Ecto neural progenitor cell (in vitro differentiated cells): ENCODE data around the gene KLHL42.

Source experiments
- DNase-seq: peaks from one replicate; pipeline ENCODE4 v3.0.0-alpha.2; 2018; ENCODE audit warnings: low spot score

Gene KLHL42

DNA sequence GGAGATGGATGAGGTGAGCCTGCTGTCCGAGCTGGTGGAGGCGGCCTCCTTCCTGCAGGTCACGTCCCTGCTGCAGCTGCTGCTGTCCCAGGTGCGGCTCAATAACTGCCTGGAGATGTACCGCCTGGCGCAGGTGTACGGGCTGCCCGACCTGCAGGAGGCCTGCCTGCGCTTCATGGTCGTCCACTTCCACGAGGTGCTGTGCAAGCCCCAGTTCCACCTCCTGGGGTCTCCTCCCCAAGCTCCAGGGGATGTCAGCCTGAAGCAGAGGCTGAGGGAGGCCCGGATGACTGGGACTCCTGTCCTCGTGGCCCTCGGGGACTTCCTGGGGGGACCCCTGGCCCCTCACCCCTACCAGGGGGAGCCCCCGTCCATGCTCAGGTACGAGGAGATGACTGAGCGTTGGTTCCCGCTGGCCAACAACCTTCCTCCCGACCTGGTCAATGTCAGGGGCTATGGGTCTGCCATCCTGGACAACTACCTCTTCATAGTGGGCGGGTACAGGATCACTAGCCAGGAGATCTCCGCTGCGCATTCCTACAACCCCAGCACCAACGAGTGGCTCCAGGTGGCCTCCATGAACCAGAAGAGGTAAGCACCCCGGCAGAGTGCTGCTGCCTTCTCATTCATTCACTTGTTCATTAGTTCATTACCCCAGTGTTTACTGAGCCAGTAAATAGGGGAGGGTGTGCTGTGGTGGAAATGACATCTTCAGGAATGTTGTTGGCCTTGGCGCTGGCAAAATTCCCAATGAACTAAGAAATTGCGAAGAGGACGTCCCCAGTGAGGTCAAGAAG lies 777 bp downstream of the KLHL42 start:
- no peak for DNase-seq

DNA sequence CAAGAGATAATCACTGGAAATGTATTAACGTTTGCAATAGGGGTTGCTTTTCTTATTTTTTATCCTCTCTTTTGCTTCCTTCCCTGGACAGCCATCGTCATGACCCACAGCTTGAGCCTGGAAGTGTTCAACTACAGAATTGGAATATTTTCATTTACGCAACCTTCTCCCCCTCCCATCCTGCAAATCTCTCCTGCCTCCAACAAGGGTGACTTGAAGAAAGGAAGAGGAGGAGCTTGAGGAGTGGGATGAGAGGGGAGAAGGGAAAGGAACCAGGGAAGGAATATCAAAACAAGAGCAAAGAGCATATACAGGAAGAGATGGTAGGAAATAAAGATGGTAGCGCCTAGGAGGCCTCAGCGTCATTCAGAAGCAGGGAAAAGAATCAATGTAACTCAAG lies 1.6 kb downstream of the KLHL42 start:
- DNase-seq: no peak

- no peak for DNase-seq
These were observed 2.4 kb downstream of the KLHL42 start for GRCh38 chr12:27782481-27782880.

DNA sequence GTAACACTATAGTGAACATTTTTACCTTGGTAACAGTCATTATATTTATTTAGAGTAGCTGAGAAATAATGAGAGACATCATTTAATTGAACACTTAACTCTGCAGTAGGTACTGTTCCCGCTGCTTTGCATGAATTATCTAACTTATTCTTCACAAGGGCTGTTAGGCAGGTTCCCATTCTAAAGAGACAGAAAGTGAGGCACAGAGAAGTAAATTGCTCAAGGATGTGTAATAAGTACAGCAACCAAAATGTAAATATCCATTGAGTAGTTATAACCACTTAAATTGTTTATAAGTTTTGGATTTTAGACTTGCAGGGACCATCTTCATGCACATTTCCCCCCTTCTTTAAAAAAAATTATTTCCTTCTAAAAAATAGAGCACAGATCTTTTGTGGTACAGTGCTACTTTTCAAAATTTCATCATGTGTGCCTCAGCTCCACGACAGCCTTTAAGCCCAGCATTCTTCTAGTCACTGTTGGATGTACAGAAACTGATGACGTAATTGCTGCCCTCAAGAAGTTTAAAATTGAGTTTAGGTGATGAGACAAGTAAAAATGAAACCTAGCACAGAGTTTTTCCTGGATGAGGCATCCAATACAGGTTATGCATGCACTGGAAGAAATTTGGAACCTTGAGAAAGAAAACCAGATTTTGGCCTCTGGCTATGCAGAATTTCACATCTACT lies 6.0 kb downstream of the KLHL42 start:
- DNase-seq: no peak

DNA sequence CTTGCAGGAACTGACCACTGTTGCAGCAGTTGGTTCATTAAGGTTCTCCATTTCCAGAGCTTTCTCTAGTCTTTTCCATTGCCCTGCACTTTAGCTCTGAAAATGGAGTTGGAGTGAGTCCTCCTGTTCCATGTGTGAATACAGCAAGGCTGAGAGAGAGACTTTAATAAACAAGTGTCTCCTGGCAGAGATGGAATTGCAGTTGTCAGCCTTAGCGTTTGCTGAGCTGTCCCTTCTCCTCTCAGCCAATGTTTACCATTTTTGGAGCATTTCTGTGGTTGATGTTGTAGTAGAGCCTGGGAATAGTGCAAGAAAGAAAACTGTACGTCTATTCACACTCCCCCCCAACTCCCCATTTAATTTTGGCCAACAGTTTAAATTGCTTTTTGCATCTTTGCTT lies 7.5 kb downstream of the KLHL42 start:
- no peak for DNase-seq

GRCh38 chr12:27790179-27790578 lies 10.1 kb downstream of the KLHL42 start:
- DNase-seq: no peak

DNA sequence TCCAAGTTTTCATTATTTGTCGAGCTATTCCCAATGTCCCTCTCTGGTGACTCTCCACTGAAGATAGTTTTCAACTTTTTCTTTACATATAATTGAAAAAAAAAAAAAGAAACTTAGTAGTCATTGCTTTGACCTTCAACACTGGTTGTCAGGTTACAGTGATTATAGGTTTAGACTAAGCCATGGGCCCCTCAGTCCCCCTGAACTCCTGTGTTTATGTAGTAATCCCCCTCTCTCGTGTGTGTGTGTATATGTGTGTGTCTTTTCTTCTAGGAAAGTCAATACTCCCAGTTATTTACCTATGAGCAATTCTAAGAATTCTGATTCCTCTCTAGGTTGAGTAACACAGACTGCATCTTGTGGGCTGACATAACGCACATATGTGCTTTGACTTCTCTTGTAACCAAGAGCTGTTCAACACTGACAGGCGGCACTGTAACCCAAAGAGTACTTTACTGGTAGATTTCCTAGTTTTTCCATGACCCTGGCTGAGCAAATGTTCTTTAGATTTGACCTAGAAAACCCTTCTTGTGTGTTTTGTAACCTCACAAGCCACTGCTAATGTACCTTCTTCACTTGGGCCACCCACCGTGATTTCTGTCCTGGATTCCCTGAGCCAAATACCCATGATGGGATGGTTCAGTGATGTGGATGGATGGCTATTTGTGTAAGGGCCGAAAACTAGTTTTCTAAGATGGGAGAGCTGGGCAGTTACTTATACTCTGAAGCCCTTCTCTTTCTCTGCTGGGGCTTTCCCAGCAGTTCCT lies 15.0 kb downstream of the KLHL42 start:
- DNase-seq: no peak

- DNase-seq: no peak
These were observed 16.1 kb downstream of the KLHL42 start for GRCh38 chr12:27796128-27796527.

DNA sequence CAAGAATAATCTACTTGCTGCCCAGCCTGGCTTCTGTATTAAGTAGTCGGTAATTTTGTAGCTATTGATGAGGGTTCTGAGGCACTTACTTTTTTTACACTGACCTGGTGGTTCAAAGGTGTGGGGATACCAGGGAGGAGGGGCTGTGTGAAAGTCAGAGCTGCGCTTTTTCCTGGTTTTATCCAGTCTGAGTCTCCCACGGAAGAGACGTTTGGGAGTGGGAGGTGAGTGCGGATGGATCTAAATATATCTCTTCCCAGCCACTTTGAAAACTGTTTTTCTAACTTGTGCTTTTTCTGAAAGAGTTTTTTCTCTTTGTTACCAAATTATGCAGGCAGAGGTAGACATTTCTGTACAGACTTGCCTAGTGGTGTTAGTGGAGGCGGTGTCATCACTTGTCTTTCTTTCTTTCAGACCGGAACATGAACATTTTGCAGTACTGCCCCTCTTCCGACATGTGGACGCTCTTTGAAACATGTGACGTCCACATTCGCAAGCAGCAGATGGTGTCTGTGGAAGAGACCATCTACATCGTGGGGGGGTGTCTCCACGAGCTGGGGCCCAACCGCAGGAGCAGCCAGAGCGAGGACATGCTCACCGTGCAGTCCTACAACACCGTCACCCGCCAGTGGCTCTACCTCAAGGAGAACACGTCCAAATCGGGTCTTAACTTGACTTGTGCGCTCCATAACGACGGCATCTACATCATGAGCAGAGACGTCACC lies 17.4 kb downstream of the KLHL42 start:
- DNase-seq: no peak

DNA sequence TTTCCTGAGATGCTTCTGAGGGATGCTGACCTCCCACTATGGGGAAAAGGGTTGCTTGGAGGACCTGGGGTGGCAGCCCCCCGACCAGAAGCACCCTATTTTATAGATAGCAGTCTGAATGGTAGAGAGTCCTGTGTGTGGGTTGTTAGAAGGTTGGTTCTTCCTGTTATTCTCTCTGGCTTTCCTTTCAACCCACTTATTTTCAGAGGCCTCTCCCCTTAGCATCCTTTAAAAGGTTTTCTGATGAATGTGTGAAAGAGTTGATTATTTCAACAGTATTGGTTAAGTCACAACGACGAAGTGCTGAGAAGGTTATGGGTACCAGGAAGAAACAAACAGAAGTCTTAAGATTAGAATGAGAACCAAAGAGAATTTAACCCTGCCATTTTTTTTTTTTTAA lies 20.8 kb downstream of the KLHL42 start:
- DNase-seq: no peak

DNA sequence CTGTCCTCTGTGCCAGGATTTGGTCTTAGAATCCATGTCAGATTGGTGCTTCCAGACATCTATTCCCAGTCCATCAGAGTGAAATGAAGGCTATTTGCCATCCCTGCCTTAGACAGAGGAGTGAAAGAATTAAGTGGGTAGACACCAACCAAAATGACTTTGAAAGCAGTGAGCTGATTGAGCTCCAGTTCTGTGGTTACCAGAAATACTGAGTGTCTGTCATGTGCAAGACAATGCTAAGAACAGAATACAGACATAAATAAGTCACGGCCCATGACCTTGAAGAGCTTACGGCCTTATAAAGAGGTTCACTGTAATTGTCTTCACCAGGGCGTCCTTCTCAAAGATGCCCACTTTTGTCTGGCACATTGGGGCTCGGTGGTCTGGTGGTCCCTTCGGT lies 21.6 kb downstream of the KLHL42 start:
- no peak for DNase-seq

DNA sequence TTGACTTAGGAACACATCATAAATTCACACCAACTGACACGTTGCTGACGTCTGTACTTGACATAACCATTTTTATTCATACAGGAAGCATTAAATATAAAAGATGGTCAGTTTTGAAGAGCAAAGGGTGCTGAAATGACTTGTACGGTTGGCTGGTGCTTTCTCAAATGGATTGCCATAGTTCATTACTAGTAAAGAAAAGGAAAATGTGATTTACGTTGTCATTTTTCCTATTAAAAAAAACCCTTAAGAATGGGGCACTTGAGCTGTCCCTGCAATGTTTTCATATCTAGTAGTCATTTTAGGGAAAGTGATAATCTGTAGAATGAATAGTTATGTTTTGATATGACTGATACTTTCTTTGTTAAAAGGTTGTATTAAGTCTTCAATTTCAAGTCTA lies 22.5 kb downstream of the KLHL42 start:
- DNase-seq: no peak

GRCh38 chr12:27802936-27803335 lies 22.9 kb downstream of the KLHL42 start:
- no peak for DNase-seq

DNA sequence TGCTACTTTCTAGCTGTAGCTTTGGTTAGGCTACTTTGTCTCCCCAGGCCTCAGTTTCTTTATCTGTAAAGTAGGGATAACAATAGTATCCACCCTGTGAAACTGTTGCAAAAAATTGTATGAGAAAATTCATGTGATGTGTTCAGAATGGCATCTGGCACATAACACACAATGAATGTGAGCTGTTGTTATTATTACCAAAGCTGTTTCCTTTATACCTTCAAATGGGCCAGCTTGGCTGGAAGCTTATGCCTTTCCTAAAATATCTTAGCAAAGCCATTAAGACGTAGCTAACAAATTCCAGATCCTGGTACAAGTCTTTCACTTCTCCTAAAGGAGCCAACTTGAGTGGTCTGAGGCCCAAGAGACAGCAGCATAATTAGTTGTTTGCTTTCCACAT lies 25.2 kb downstream of the KLHL42 start:
- no peak for DNase-seq

- DNase-seq: no peak
These were observed 26.2 kb downstream of the KLHL42 start for GRCh38 chr12:27806259-27806658.

GRCh38 chr12:27807063-27807703 lies 27.1 kb downstream of the KLHL42 start:
- no peak for DNase-seq

DNA sequence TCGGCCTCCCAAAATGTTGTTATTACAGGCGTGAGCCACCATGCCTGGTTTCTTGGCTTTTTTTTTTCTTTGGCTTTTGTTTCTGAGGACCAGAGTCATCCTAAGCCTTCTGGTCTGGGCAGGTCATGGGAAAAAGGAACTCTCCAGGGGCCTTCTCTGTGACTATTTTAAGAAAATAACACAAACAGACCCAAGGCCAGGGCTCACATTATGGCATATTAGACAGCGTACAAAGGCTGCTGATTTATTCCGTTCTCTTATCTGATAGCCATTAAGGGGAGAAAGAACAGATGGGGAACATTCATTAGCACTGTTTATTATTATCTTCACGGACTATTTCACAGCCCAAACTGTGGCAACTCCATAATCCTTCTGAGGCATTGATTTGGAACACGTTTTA lies 28.8 kb downstream of the KLHL42 start:
- DNase-seq: no peak

DNA sequence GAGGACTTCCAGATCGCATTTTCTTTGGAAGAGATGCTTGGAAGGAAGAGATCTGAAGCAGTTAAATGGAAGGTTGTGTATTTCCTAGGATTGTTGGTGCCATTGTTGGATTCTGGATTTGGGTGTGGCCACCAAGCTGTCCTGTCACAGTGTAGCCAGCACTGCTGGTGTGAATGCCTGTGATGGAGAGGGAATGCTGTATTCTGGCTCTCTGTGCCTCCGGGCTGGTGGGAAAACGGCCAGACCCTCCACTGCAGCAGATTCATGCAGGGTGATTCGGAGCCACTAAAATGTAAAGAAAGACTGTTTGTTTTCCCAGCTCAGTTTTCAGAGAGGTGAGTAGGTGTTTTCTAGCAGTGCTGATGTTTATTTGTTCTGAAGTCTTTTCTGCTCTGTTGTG lies 30.7 kb downstream of the KLHL42 start:
- DNase-seq: no peak

DNA sequence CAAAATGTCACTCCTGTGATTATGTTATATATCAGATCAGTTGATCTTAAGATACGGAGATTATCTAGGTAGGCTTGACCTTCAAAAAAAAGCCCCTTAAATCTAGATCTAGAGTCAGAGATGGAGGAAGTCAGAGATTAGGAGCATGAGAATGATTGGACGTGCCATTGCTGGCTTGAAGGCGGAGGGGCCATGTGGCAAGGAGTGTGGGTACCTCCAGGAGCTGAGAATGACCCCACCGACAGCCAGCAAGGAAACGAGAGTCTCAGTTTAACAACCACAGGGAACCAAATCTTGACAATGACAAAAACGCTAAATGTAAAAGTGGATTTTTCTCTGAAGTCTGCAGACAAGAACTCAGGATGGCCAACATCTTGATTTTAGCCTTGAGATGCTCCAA lies 32.5 kb downstream of the KLHL42 start:
- no peak for DNase-seq

DNA sequence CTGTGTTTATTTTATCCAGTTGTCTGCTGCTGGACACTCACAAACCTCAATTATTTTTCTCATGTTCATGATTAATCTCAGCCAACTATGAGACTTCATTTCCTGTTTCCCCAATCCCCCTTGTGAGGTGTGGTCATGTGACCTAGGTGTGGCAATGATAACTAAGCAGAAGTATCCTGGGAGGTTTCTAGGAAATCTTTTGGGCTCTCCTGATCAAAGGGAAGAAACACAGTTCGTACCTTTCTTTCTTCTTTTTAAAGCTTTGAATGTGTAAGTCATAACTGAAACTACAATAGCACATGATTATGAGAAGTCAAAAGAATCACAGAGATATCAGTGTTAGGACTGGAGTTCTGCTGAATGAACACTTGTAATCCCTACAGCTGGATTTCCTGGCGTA lies 34.4 kb downstream of the KLHL42 start:
- DNase-seq: no peak

GRCh38 chr12:27814851-27815591 lies 35.0 kb downstream of the KLHL42 start:
- DNase-seq: no peak
